Inflammatory macrophage treated with lipopolysaccharide for 4 hours (primary cell): ENCODE measurements around the gene BACH2.
"Not testable (repeated sequence)": the region's sequence is repeated elsewhere in the genome, so short reads cannot be mapped to it uniquely, and the experiment has no call there.

Experiments used
- DNase-seq: peaks from one replicate; pipeline ENCODE4 v3.0.0-alpha.2; 2020

Gene BACH2

DNA sequence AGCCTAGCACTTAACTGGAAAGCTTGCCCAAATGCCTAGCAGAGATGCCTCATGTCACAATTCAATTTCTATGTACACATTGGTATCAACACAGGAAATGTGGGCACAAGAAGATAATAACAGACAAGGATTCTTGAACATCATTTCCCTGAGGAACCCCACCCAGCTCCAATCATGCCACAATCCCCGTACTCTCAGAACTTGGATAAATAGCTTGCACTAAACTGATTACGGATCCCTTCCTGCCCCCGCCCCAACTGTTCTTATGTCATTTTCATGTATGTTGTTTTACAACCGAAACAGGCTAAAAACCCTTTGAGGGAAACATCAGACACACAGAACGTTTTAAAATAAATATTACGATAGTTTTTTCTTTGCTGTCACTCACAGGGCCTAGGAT, 87.1 kb downstream of the BACH2 start:
- DNase-seq: no peak

DNA sequence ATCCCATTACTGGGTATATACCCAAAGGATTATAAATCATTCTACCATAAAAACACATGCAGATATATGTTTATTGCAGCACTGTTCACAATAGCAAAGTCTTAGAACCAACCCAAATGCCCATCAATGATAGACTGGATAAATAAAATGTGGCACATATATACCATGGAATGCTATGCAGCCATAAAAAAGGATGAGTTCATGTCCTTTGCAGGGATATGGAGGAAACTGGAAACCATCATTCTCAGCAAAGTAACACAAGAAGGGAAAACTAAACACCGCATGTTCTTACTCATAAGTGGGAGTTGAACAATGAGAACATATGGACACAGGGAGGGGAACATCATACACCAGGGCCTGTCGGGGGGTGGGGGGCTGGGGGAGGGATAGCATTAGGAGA, 88.0 kb downstream of the BACH2 start:
- DNase-seq: not testable (repeated sequence)

DNA sequence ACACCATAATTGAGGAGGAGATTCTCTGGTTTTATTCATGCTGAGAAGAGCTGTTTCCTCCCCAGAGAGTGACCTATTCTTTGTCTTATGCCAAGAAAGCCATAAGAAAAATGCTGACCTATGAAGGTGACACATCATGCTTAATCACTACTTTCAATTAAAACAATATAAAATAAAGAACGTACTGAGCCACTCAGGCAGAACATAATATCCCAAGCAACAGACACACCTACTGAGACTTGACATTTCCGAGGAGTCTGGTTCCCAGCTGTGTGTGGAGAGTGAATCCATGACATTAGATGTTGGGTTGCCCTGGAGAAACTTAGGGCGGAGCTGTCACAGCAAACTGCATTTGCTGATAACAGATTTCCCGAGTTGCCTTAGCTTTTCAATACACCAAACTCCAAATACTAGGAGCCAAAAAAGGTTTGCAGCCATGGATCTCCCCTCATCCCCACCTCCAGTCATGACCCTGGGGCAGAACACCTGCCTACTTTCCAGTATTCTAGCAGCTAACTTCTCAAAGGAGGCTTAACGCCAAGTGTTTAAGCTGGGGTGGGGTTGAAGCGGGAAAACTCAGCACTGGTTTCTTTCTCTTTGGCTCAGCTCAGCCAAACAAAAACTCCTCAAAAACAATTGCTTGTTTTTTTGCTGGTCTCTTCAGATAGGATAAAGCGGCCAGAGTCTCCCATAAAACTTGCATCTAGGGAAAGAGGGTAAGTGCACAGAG, 92.2 kb downstream of the BACH2 start:
- DNase-seq: no peak

DNA sequence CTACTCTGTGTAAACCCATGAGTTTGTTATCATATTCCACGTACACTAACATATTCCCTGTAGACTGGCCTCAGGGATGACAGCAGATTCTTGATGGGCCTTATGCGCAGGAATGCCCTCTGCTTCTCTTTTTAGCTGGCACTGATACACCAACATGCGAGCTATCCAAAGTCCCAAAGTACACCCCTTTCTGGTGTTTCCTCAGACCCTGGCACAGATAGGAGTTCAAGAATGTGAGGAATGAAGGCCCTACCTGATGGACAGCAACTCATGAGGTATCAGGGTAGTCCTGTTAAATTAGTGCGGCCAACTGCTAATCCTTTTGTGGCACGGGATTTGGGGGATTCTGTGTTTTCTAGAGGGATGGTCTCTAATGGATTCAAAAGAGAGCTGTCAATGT, 93.0 kb downstream of the BACH2 start:
- no peak for DNase-seq

DNA sequence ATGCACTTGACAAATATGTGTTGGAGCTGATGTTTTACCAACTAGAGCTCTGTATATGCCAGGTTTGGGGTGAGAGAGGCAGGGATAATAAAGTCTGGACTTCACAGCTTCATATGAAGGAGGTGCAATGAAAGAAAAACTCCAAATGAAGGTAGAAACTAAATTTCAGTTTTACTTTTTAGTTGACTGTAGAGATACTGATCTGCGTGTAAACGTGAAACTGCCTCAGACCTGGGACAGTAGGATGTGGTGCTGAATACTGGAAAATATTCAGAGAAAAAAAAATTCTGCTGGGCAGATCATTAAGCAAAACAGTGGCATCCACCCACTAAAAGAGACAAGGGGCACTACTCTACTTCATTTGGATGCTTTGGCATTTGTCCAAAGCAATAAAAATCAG, 94.5 kb downstream of the BACH2 start:
- DNase-seq: no peak

DNA sequence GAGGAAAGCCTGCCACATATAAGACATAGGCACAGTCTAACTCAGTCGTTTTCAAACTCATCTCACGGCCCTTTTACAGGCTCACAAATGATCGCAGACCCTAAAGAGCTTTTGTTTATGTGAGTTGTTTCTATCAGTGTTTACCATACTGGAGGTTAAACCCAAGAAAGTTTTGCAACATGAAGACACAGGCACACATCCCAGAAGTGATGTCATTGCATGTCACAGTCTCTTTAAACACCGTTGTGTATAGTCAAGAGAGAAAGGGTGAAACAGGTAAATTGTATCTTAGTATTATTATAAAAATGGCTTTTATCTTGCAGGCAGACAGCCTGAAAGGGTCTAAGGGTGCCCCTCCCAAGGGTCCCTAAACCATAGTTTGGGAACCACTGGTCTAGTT, 96.7 kb downstream of the BACH2 start:
- DNase-seq: no peak

DNA sequence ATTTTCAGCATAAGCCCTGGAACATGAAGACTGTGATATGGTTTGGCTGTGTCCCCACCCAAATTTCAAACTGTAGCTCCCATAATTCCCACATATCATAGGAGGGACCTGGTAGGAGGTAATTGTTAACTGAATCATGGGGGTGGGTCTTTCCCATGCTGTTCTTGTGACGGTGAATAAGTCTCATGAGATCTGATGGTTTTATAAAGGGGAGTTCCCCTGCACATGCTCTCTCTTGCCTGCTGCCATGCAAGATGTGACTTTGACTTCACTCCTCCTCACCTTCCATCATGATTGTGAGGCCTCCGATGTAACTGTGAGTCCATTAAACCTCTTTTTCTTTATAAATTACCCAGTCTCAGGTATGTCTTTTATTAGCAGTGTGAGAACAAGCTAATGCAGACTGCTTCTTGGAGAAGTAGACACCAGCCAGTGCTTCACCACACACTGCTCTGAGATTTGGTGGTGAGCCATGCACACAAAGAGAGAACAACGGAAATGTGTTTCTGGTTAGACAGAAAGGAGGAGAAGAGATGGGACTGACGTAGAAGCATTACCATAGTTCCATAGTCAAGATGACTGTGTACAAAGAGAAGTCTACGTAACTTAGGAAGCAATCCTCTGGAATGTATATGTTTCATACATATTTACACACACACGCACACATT, 97.8 kb downstream of the BACH2 start:
- no peak for DNase-seq

DNA sequence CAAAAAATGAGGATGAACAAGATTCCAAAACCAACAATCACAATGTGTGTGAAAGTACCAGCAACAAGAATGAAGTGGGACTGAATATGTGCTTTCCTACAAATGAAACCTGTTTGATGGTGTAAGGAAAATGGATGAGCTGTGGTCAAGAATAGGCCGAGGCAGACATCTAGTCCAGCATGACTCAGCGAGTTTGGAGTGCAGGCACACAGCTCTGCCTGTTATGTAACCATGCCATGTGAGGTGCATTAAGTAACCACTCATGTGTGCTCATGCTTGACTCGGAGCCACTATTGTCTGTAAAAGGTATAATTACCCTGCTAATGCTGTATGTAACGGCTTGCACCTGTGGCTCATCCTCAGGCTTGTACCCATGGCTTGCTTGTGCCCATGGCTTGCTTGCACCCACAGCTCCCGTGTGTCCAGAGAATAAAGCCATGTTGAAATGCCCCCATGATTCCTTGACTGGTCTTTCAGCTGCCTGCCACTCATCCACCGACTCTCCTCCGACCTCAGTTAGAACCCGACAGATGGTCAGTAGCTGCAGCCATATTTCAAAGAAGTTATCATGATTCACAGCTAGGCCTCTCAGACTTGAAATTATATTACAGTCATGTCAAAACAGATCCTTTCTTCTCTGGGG, 98.7 kb downstream of the BACH2 start:
- DNase-seq: peak; percentile 79

DNA sequence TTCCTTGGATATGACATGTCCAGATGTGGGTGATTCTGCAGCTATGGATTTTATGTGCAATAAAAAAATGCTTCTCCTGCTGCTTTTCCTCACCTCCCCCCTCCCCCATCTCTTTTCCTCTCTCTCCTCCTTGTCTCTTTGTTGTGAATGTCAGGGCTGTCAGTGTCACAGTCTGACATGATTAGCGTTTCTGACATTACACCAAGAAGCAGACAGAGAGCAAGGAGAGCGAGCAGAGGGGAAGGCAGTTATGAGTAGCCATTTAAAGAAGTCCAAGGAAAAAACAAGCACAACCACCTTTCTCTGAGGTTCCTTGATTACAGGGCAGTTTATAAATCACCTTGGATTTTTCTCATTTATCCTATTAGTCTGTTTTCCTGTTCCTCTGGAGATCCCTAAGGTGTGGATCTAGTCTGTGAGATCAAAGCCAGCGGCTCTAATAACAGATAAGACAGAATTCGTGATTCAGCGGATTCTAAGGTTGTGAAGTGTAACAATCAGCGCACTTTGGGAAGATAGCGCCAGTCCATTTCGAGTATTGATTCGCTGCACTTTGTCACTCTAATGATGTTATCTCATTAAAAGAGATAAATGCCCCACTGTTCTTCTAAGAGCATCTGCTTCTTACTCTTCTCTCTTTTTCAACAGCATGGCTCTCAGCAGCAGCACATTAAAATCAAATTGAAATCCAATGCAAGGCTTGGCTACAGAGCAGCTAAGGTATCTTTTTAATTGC, 101.4 kb downstream of the BACH2 start:
- no peak for DNase-seq

DNA sequence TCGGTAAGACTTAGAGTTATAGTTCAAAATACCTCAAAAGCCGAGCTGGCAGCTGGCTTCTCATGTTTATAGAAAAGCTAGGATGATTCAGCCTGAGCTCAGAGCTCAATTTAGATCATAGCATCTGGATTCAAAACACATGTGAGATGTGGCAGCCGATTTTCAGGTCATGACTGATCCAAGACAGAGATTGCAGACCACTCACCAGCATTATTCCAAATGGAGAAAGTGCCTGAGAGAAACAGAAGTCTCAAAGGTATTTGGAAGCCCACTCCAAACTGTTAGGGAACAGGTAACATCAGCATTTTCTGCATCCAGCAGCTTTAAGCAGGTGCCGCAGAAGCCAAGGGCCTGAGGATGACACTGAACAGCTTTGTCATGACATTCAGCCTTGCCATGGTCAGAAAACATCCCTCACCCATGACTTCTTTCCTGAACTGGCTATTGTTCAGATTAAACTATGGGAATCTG, 102.2 kb downstream of the BACH2 start:
- no peak for DNase-seq

DNA sequence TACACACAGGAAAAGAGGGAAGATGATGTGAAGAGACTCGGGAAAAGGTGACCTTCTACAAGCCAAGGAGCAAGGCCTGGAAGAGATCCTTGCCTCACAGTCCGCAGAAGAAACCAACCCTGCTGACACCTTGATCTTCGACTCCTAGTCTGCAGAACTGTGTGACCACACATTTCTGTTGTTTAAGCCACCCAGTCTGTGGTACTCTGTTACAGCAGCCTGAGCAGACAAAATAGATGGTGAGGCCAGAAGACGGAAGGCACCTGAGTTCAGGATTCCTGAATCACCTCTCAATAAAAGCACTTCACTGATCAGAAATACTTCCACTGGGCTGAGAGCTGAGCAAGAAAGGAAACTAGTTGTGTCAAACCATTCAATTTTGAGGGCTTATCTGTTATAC, 103.3 kb downstream of the BACH2 start:
- no peak for DNase-seq

DNA sequence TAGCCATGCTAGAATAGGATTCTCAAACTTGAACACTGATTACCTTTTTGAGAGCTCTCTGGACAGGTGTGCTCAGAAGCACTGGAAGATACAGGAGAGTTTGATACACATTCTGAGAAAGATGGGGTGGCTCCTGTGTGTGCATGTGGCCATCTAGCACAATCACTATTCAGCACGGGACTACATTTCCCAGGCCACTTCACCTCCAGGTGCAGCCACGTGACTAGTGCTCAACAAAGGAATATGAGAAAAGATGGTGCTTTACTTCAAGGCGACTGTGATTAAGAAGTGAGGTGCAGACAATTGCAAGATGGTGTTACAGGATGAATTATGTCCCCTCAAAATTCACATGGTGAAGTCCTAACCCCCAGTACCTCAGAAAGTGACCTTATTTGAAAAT, 103.8 kb downstream of the BACH2 start:
- no peak for DNase-seq

DNA sequence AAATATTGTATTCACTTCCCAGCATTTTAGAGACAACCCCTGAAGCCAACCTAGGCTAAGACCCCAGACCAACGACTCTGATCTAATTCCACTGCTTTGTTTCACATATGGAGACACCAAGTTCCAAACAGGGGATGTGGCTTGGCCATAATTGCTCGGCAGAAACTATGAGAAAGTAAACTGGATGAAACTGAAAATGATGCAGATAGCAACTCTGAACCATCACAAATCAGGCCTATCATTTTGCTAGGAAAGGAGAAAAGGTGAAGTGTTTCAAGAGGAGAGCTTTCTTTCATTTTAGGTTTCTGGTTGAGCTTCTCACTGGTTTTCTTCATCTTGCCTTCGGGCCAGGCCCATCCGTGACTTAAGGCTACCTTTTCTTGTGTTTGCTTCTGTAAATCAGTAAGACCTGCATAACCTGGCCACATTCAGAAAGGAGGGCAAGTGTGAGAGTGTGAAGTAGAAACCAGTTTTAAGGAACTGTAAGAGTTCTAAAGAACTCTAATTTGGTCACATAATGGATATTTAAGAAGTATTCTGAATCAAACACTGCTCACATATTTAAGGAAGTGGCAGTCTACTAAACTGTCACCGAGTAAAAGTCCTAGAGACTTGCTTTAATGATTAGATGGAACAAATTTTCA, 105.8 kb downstream of the BACH2 start:
- DNase-seq: no peak

DNA sequence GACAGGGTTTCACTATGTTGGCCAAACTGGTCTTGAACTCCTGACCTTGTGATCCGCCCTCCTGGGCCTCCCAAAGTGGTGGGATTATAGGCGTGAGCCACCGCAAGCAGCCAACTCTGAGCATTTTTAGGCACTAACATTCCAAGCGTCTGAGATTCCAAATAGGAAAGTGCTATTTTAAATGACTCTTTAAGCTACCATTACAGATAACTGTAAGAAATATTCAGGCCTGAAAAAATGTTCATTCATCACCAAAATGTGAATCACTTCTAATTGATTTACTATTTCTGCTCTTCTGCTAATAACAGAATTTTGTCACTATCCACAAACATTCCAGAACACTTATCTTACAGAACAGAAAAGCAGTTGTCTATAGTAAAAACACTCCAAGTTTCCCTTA, 106.5 kb downstream of the BACH2 start:
- no peak for DNase-seq

DNA sequence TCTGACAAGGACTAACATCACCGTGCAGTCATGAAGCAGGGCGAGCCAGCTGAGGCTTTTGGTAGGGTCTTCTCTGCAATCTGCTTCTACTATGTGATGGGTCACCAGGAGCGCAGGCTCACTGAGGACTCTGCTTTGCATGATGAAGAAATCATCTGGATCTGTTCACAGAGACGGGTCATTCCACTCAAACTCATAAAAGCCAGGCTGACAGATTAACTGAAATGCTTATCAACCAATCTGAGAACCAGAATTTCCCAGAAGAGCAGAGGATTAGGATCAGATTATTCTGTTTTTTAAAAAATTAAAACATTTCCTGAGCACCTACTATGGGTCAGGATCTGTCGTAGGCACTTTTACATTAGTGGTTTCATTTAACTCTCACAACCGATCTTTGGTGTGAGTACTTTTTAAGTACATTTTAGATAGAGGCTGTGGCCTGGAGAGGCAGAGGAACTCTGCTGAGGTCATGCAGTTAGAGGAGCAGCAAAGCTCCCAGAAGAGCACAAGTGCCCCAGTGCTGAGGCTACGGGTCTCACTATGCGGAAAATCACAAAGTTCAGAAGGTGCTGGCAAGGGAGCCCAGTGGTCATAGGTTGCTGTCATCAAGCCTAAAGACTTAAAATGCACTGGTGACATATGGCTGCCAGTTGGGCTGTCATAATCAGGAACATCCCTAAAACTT, 109.1 kb downstream of the BACH2 start:
- DNase-seq: no peak

DNA sequence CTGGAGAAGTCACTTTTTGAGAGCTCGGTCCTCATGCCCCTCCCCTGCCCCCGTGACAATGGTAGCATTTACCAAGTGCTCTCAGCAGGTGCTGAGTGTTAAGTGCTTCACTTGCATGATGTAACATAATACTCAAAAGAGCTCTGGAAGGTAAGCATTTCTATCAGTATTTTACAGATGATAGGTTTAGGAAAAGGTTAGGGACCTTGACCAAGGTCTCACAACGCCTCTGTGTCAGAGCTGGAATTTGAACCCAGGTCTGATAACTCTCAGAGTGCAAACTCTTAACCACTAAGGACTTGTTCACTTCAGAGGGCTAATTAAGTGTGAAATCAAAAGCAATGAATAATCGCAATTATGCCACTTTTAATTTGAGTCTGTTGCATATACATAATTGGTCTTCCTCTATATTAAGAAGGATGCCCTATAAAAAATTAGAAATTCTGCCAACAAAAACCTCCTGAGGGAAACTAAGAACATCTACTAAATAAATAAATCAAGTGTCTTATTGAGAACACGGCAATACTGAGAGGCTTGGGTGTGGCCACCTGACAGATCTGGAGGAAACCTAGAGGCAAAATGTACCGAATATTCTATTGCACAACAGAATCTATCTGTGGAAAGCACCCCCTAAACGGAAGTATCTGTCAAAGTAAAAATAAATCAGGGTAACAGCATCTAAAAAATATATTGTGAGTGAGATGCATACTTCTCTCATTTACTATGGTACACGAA, 109.8 kb downstream of the BACH2 start:
- no peak for DNase-seq

DNA sequence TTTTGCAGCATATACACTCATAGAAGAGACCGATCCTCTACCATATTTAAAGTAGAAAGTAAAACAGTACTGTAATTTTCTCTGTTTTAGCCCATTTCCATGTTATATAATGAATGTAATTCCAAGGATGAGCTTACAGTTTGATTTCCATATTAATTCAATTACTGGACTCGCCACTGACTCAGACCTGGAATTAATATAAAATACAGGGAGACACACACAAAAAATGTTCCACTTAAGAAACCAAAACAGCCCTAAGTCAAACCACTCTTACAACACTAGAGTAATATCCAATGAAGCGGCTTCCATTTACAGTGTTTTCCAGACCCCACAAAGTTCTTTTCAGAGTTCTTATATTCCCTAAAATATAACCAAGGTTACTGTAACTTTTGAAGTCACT, 110.6 kb downstream of the BACH2 start:
- no peak for DNase-seq

DNA sequence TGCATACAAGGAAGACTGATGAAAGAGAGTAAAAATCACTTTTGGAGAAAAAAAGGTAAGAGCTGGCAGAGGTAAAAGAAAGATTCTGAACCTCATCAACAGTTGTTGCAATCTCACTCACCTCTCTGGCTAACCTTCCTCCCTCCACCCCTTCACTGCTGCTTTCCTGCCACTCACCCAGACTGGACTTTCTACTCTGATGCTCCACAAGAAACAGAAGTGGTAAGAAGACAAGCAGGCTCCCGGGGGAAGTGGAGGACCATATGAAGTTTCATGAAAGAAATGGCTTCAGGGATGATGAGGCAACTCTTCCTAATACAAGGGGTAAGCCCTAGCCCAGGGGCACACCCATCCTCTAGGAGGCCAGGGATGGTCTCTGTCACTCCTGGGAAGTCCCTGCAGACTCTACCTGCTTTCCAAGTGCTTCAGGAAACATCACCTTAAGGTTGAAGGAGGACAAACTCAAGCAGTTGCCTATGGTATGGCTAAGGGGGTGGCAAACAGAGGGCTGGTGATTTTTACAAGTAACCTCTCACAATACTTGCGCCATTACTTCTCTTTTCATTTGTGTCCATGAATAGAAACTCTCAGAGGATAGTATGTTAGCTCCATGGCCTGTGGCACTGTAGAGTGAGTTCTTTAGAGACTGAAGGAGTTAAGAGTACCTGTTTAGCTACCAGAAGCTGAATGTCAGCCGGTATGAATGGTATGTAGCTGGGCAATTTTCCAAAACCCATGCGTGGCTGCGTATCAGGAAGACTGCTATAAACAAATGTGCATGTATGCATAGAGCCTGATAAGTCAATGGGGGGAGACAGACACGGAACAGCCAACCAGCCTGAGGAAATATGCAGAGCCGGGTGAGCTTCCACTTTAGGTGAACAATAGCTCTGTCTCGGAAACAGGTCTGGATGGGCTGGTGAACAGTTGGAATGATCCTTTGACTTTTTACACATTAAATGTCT, 112.0 kb downstream of the BACH2 start:
- no peak for DNase-seq

DNA sequence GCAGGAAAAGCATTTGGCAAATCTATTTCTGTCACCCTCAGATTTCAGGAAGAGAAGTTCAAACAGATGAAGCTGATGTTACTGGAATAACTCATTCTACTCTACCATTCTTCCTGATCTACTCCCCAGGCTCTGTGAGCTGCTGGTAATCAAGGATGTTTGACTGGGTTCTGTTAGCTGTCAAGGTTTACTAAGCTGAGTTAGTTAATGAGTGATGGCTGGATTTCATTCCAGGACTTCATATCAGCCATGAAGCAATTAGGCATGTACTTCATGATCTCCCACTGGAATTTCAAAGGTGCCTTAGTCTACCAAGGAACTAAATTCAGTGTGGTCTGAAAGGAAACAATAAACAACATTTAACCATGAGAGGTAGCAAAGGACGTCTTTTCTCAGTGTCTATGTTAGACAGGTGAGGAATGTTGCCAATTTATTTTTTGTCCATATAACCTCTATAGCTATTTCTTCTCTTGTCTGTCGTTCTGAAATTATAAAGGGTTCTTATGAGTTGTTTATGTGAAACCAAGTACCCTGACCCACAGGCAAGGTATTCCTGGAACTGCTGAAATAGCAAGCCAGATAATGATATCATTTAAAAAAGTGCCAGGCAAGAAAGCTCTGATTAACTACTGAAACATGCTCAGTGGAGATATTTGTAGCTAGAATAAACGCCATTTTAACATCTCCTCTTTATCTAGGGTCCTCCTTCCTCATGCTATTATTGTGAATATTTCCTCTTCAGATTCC, 112.9 kb downstream of the BACH2 start:
- DNase-seq: no peak

DNA sequence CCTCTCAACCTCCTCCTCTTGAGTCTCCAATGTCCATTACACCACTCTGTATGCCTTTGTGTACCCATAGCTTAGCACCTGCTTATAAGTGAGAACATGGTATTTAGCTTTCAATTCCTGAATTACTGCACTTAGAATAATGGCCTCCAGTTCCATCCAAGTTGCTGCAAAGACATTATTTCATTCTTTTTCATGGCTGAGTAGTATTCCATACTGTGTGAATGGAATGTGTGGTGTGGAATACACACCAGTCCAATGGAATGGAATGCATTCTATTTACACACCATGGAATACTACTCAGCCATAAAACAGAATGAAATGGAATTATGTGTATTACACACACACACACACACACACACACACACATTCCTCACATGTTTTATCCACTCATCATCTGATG, 116.1 kb downstream of the BACH2 start:
- DNase-seq: no peak
